HFF-Myc (cell line): ENCODE results near the gene ITGAX.

Source experiments
- DNase-seq: peaks from one replicate; pipeline ENCODE4 v3.0.0-alpha.2; 2011; ENCODE audit warnings: low read depth; ENCODE audit errors: extremely low read depth
- H3K4me3 ChIP-seq: replicated peaks from 2 replicates; pipeline ENCODE4 v1.5.1; 2011; ENCODE audit warnings: low read depth, mild to moderate bottlenecking, control low read depth, low read length
- TF ChIP-seq, protein P1 (sequence below): IDR thresholded peaks from 2 replicates; pipeline ENCODE4 v1.5.1; 2012; ENCODE audit warnings: mild to moderate bottlenecking, low read depth, low read length, control low read depth; ENCODE audit errors: missing control alignments

Gene ITGAX

DNA sequence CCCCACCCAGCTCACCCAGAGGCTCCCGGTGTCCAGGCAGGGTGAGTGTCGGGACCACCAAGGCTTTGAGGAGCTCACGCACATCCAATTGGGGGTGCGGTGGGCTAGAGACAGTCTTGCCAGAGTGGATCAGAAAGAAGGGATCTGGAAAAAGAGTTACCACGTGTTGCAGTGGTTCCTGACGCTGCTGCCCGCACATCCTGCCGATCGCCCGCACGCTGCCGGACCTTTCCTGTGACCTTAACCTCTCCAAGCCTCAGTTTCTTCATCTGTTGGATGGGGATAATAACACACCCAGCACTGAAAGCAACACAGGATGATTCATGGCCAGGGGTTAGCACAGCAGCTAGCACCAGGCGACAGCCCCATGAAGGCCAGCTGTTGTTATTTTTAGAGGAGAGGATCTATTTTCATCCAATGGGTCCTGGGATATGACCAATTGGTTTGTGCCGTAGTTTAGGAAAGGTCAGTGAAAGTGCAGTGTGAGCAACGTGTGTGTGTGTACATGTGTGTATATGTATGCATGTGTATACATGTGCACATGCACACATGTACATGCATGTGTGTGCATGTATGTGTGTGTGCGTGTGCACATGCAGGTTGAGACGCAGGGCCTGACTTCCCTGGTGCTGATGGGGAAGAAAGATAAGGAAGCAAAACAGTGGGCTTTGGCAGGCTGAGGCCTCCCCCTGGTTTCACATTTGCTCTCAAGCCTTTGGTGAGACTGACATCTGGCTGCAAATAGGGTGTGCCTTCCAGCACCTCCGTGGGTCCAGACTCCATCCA is 2.5 kb downstream of the ITGAX start:
- no peak for DNase-seq
- no peak overlapping the region for H3K4me3 ChIP-seq
- TF ChIP-seq, protein P1, sequence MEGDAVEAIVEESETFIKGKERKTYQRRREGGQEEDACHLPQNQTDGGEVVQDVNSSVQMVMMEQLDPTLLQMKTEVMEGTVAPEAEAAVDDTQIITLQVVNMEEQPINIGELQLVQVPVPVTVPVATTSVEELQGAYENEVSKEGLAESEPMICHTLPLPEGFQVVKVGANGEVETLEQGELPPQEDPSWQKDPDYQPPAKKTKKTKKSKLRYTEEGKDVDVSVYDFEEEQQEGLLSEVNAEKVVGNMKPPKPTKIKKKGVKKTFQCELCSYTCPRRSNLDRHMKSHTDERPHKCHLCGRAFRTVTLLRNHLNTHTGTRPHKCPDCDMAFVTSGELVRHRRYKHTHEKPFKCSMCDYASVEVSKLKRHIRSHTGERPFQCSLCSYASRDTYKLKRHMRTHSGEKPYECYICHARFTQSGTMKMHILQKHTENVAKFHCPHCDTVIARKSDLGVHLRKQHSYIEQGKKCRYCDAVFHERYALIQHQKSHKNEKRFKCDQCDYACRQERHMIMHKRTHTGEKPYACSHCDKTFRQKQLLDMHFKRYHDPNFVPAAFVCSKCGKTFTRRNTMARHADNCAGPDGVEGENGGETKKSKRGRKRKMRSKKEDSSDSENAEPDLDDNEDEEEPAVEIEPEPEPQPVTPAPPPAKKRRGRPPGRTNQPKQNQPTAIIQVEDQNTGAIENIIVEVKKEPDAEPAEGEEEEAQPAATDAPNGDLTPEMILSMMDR = no peak

DNA sequence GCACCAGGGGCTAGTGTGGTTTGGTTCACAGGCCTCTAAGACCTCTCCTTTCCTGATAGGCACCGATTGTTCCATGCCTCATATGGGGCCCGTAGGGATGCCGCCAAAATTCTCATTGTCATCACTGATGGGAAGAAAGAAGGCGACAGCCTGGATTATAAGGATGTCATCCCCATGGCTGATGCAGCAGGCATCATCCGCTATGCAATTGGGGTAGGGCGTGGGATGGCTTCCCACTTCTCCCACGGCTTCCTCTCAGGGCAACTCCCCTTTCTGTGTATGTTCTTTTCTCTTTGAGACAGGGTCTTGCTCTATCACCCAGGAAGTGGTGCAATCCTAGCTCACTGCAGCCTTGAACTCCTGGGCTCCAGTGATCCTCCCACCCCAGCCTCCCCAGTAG is 5.3 kb downstream of the ITGAX start:
- DNase-seq = no peak
- TF ChIP-seq, protein P1 = no peak

DNA sequence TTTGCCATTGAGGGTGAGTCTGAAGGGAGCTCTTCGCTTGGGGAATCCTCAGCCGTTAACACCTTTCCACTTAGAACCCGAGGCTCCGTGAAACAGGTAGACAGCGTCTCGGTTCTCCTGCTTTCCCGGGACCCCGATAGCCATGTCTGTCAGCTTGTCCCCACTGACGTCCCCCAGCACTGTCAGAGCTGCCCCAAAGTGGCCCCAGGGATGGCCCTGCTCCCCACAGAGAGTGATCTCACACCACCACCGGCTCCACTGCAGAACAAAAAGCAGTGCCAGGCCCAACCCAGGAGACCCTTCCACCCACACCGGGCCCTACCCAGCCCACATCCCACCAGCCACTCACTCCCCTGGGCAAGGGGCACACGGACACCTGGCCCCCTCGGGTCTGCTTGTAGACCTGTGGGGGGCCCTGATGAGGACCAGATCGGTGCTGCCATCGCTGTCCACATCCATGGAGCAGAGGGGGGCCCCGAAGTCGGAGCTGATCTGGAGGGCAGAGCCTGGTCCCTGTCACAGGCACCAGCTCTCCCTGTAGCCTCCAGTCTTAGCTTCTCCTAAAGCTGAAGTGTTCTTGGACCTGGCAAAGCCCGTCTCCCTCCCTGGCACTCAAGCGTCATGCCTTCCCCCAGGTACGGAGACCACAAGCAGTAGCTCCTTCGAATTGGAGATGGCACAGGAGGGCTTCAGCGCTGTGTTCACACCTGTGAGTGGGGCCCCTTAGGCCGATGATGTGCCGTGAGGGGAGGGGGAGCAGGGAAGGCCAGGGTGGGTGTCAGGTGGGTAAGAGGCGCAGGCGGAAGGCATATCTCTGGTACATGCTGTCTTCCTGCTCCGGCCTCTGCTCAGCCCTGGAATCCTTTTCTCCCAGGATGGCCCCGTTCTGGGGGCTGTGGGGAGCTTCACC is 6.5 kb downstream of the ITGAX start:
- H3K4me3 ChIP-seq = no peak overlapping the region
- DNase-seq = no peak
- TF ChIP-seq, protein P1 = no peak

More for the DNA sequence above, 5.3 kb downstream of the ITGAX start:
- no peak overlapping the region for H3K4me3 ChIP-seq

DNA sequence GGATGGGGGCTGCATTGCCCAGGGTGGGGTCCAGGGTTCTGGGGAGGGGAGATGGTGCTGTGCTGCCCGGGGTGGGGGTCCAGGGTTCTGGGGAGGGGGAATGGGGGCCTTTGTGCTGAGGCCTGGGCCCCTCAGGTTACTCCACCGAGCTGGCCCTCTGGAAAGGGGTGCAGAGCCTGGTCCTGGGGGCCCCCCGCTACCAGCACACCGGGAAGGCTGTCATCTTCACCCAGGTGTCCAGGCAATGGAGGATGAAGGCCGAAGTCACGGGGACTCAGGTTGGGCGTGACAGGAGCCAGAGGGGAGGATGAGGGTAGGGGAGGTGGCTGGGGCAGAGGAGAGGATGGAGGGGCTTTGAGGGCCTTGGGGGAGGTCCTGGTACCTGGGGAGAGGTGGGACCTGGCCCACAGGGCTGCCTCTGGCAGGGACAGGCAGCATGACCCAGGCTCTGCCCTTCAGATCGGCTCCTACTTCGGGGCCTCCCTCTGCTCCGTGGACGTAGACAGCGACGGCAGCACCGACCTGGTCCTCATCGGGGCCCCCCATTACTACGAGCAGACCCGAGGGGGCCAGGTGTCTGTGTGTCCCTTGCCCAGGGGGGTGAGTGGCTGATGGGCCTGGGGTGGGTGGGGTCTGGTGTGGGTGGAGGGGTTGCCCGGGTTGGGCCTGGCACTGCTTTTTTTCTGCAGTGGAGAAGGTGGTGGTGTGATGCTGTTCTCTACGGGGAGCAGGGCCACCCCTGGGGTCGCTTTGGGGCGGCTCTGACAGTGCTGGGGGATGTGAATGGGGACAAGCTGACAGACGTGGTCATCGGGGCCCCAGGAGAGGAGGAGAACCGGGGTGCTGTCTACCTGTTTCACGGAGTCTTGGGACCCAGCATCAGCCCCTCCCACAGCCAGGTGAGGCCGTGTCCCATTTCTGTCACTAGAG is 7.8 kb downstream of the ITGAX start:
- no peak for DNase-seq
- no peak overlapping the region for H3K4me3 ChIP-seq
- TF ChIP-seq, protein P1 = no peak

DNA sequence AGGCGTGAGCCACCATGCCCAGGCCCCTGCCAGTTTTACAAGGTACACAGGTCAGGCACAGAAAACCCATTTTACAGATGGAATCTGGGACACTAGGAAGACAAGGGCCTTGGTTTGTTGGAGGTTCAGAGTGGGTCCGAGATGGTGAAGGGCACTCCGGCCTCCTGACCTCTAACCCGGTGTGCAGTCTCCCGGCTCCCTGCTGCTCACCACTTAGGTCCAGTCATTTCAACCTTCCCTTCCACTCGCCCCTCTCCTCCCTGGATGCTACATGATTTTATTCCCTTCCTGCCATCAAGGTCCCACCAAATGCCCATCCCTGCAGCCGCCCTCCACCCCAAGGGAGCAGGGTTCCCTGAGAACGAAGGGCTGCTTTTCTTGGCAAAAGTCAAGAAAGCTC is 8.7 kb downstream of the ITGAX start:
- DNase-seq = no peak
- TF ChIP-seq, protein P1 = no peak
- no peak overlapping the region for H3K4me3 ChIP-seq

DNA sequence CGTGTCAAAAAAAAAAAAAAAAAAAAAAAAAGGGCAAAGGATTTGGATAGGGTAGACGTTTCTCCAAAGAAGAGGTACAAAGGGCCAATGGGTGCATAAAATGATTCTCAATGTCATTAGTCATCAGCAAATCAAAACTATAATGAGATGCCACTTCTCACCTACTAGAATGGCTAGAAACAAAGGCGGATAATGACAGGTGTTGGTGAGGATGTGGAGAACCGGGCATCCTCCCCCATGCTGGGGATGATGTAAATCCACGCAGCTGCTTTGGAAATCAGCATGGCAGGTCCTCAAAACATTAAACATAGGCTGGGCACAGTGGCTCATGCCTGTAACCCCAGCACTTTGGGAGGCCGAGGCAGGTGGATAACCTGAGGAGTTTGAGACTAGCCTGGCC is 9.4 kb downstream of the ITGAX start:
- no peak overlapping the region for H3K4me3 ChIP-seq
- TF ChIP-seq, protein P1 = no peak
- DNase-seq = no peak
